GM12878 (cell line): ENCODE results near the gene PSMD8. TPM values are rescaled to one million over a fixed set of nuclear protein-coding genes. Genes with fewer than 3 reads are reported as not detected.

Source experiments
- ATAC-seq: fragments of 200-7000 bp; cut with Tn5 transposase; 3 replicates; pipeline ENCODE4 v1.9.1; 2020; ENCODE audit warnings: mild to moderate bottlenecking, moderate library complexity
- BruUV-seq: library from RNA; stranded (reverse); fragments of 400-500 nt; replicated peaks from 2 replicates; lab custom pipeline; 2021; lab: Mats Ljungman, UMichigan
- CTCF ChIA-PET: fragments of 300-600 bp; sonication (Branson Sonifier 250); formaldehyde crosslinking; extraction: SDS; loops from one replicate; lab custom pipeline; 2021; ENCODE audit warnings: inconsistent platforms; lab: Yijun Ruan, JAX
- POLR2A ChIA-PET: fragments of 350-600 bp; formaldehyde crosslinking; extraction: SDS; loops from one replicate; lab custom pipeline; 2021; ENCODE audit warnings: inconsistent platforms; lab: Charles Lee
- RAD21 ChIA-PET: fragments of 300-600 bp; sonication (Branson Sonifier 250); formaldehyde crosslinking; loops from one replicate; lab custom pipeline; 2023; ENCODE audit warnings: antibody characterized with exemption; ENCODE audit not compliant: unreplicated experiment; lab: Charles Lee
- SMC1A ChIA-PET: fragments of 300-600 bp; sonication (Branson Sonifier 250); formaldehyde crosslinking; loops from one replicate; lab custom pipeline; 2023; ENCODE audit not compliant: unreplicated experiment, uncharacterized antibody; lab: Charles Lee
- DNase-seq: peaks from one replicate; pipeline ENCODE4 v3.0.0-alpha.2; 2011; ENCODE audit warnings: low read depth, low spot score
- FAIRE-seq: peaks from 3 replicates; lab custom pipeline; 2011; peaks lifted over from hg19 to GRCh38; lab: Jason Lieb, UNC
- H2AFZ ChIP-seq: 2 replicates; pipeline ENCODE4 v1.6.0; 2011; ENCODE audit warnings: low read depth, low read length, control low read depth; ENCODE audit not compliant: control insufficient read depth
- H3K27ac ChIP-seq: 2 replicates; pipeline ENCODE4 v1.5.1; 2011; ENCODE audit warnings: control low read depth; ENCODE audit not compliant: control insufficient read depth, insufficient read depth
- H3K27me3 ChIP-seq, 2 experiments: replicated peaks in 1 of 2; 2 replicates each; pipeline versions ENCODE4 v1.6.0 to v1.6.1; 2011; ENCODE audit warnings: low read length in 1 of 2; ENCODE audit not compliant: control insufficient read depth in 2 of 2, insufficient read depth in 2 of 2
- H3K36me3 ChIP-seq, 2 experiments: 2 replicates each; pipeline ENCODE4 v1.5.1; 2011; ENCODE audit warnings: low read length in 1 of 2; ENCODE audit not compliant: control insufficient read depth in 2 of 2, insufficient read depth in 2 of 2
- H3K4me1 ChIP-seq: 2 replicates; pipeline ENCODE4 v1.6.1; 2011; ENCODE audit warnings: mild to moderate bottlenecking, low read length, moderate library complexity, mixed read lengths; ENCODE audit not compliant: control insufficient read depth, insufficient read depth
- H3K4me2 ChIP-seq: 2 replicates; pipeline ENCODE4 v1.6.0; 2011; ENCODE audit warnings: control low read depth; ENCODE audit not compliant: control insufficient read depth, insufficient read depth
- H3K4me3 ChIP-seq: fragments of 200-600 bp; sonication (generic); 2 replicates; pipeline ENCODE4 v1.5.1; 2016
- H3K79me2 ChIP-seq: 2 replicates; pipeline ENCODE4 v1.6.0; 2011; ENCODE audit warnings: low read length; ENCODE audit not compliant: control insufficient read depth, insufficient read depth
- H3K9ac ChIP-seq: 2 replicates; pipeline ENCODE4 v1.8.0; 2011; ENCODE audit warnings: low read length, control low read depth, mixed read lengths; ENCODE audit not compliant: control insufficient read depth, insufficient read depth
- H3K9me3 ChIP-seq: replicated peaks from 3 replicates; pipeline ENCODE4 v1.5.1; 2011; ENCODE audit warnings: mild to moderate bottlenecking, low read length; ENCODE audit not compliant: control insufficient read depth, insufficient read depth
- H4K20me1 ChIP-seq: 2 replicates; pipeline ENCODE4 v1.6.0; 2011; ENCODE audit not compliant: control insufficient read depth, insufficient read depth
- CHD4 ChIP-seq: fragments of 200-600 bp; sonication (generic); IDR thresholded peaks from 2 replicates; pipeline ENCODE4 v1.6.1; 2016; ENCODE audit warnings: mild to moderate bottlenecking
- EED ChIP-seq: sonication (generic); IDR thresholded peaks from 2 replicates; pipeline ENCODE4 v1.6.1; 2016; ENCODE audit warnings: antibody characterized with exemption, low read depth
- ESRRA ChIP-seq: IDR thresholded peaks from 2 replicates; pipeline ENCODE4 v1.6.1; 2012; ENCODE audit warnings: mild to moderate bottlenecking, low read length, improper control_type of control experiment
- HCFC1 ChIP-seq: fragments of 150-350 bp; IDR thresholded peaks from 2 replicates; pipeline ENCODE4 v1.6.1; 2014; ENCODE audit warnings: low read length
- IRF4 ChIP-seq: IDR thresholded peaks from 2 replicates; pipeline ENCODE4 v1.6.1; 2011; ENCODE audit warnings: low read depth, low read length
- KLF5 ChIP-seq: fragments of 450-650 bp; IDR thresholded peaks from 2 replicates; pipeline ENCODE4 v1.6.1; 2014; ENCODE audit warnings: mild to moderate bottlenecking; ENCODE audit not compliant: partially characterized antibody
- MEF2A ChIP-seq: IDR thresholded peaks from 2 replicates; pipeline ENCODE4 v1.6.1; 2011; ENCODE audit warnings: low read depth, mild to moderate bottlenecking, low read length, moderate library complexity; ENCODE audit not compliant: insufficient read depth
- MXI1 ChIP-seq: fragments of 150-350 bp; IDR thresholded peaks from 2 replicates; pipeline ENCODE4 v1.6.1; 2011; ENCODE audit warnings: low read depth, mild to moderate bottlenecking, inconsistent platforms, low read length, improper control_type of control experiment
- NR2C1 ChIP-seq: fragments of 450-650 bp; IDR thresholded peaks from 2 replicates; pipeline ENCODE4 v1.6.1; 2017; ENCODE audit warnings: antibody characterized with exemption, mild to moderate bottlenecking, moderate library complexity
- NRF1 ChIP-seq: conservative IDR thresholded peaks from 2 replicates; pipeline ENCODE4 v1.6.1; 2011; ENCODE audit warnings: mild to moderate bottlenecking, low read depth, low read length, improper control_type of control experiment
- PAX5 ChIP-seq: IDR thresholded peaks from 2 replicates; pipeline ENCODE4 v1.6.1; 2011; ENCODE audit warnings: low read depth, low read length, borderline replicate concordance
- TAF1 ChIP-seq: IDR thresholded peaks from 2 replicates; pipeline ENCODE4 v1.6.1; 2011; ENCODE audit warnings: mild to moderate bottlenecking, low read depth, low read length, borderline replicate concordance
- WGBS: methylation state at CpG from one replicate; pipeline ENCODE4 v1.1.6; 2016; ENCODE audit warnings: low lambda C conversion rate; ENCODE audit not compliant: insufficient replicate concordance, insufficient coverage; ENCODE audit errors: missing lambda C conversion rate; 5-methylcytosine and 5-hydroxymethylcytosine counted together
- in situ Hi-C: fragments of 300-500 bp; cut with MboI; formaldehyde crosslinking; loops from 9 replicates; pipeline ENCODE4 v1.14.3; 2018; ENCODE audit warnings: mixed read lengths
- intact Hi-C: fragments of 100-400 bp; cut with micrococcal nuclease; formaldehyde crosslinking; loops from one replicate; pipeline ENCODE4 v1.14.2; 2022; ENCODE audit not compliant: unreplicated experiment
- polyA plus RNA-seq, 11 experiments: library from polyadenylated mRNA; depleted of rRNA in 4 of 11; unstranded in 6 of 11; stranded (reverse) in 5 of 11; fragments of >200 nt; fragmentation: Nextera tagmentation in 4 of 11; fragmentation: Illumina TruSeq in 1 of 11; extraction: Ambion mirVana in 4 of 11; extraction: Trizol in 1 of 11; gene quantifications; 1 replicate in 1 of 11; 2 replicates in 10 of 11; pipeline versions ENCODE4 v1.2.1 to v1.2.3, GENCODE V29; 2011 to 2016; ENCODE audit warnings: inconsistent platforms in 2 of 11, missing spikeins in 2 of 11, low read depth in 1 of 11
- total RNA-seq, 4 experiments: library from RNA; depleted of rRNA in 3 of 4; stranded (reverse); fragments of >200 nt in 3 of 4; fragmentation: Illumina TruSeq in 1 of 4; extraction: Trizol in 1 of 4; gene quantifications; 2 replicates each; pipeline versions ENCODE4 v1.2.1 to v1.2.3, GENCODE V29; 2013 to 2021

The PSMD8 gene
- total and polyA plus RNA-seq, 10 of the 15 experiments (the other 5 are each of a cell fraction or from before 2014, with no cell fraction given): 81.2 to 409 (median 268) TPM

- no peaks in the 10 kb centered on the region for H3K9me3 ChIP-seq
- ChIA-PET POLR2A (no interaction called here), SMC1A (no interaction called here)
- H3K4me1 ChIP-seq: no peaks in the 10 kb centered on the region; the same call in 1 of the 2 replicates
- no peak overlapping the region for H3K4me3 ChIP-seq
- no peak overlapping the region for H3K4me2 ChIP-seq
- no peak overlapping the region for H3K9ac ChIP-seq
- H3K36me3 ChIP-seq: no peaks in the 10 kb centered on the region
- no peak for ATAC-seq
- no TSS peak for BruUV-seq
- TF ChIP-seq HCFC1: no peak
- TF ChIP-seq CHD4: no peak
- TF ChIP-seq EED: no peak
- TF ChIP-seq IRF4: no peak
- TF ChIP-seq MXI1: no peak
- no peak for TF ChIP-seq TAF1
- no peak for TF ChIP-seq NR2C1
- TF ChIP-seq MEF2A: no peak
- TF ChIP-seq KLF5: no peak
- TF ChIP-seq ESRRA: no peak
- no peak for TF ChIP-seq PAX5
- TF ChIP-seq NRF1: no peak
- TF ChIP-seq, all 136 proteins: peak for 0
- intact Hi-C loops (no loop called here), in situ Hi-C loops (no loop called here)
- ChIA-PET CTCF (no interaction called here), RAD21 (no interaction called here)
- FAIRE-seq (no peak), DNase-seq (no peak)
- no peak overlapping the region for H3K27ac ChIP-seq
- 54% methylated on average over 2 of the region's 2 CpGs for WGBS
- peaks cover 0 to 4% of the 10 kb centered on the region in 2 experiments; a peak in 2 of 4 replicates for H3K27me3 ChIP-seq
- H2AFZ ChIP-seq: no peak overlapping the region
- peaks cover under 1% of the 10 kb centered on the region; the same call in 1 of the 2 replicates for H3K79me2 ChIP-seq
- H4K20me1 ChIP-seq: no peaks in the 10 kb centered on the region
These were observed 4.8 kb upstream of the PSMD8 start for GRCh38 chr19:38369584-38369983.
